Measurements from ENCODE around the gene MCC.

The MCC gene

DNA sequence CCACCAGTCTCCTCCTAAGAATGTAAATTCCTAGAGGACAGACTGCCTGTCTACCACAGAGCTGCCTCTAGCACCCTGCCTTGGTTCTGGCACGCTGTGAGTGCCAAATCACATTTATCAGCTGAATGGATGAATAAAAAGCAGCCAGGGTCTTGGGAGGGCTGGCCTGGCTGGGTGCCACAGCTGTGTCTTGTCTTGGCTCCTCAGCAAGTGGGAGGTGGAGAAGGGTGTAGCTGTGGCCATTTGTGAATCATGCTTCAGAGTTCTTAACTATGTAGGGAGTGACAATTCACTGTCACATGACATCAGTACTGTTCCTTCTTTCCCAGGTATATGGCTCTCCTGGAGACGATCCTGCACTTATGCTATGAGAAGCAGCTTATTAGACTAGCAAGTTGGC, 441.0 kb downstream of the MCC start:
- peak; percentile 57 for DNase-seq

DNA sequence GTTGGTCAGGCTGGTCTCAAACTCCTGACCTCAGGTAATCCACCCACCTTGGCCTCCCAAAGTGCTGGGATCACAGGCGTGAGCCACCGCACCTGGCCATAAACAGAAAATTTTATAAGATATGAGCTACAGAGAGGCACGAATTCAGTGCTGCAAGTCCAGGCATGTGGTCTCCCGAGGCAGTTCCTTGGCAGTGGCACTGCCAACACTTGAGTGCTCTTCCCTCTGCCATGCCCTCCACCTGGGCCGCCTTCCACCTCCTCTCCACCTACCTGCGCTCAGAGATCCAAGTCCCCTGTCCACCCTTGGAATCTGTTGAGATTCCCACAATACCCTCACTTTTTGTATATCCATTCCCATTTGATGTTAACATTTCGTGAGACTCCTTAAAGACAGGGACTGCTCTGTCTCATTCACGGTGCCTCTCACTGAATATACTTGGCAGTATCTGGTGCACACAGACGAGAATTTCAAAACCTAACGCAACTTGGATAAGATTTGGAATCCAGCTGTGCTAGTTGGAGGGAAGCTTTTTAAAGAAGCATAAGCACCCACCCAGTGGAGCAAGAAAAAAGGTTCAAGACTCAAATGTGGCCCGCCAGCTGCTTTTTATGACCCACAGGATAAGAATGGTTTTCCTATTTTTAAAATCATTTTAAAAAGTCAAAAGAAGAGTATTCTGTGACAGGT, 443.3 kb downstream of the MCC start:
- no peak for DNase-seq

DNA sequence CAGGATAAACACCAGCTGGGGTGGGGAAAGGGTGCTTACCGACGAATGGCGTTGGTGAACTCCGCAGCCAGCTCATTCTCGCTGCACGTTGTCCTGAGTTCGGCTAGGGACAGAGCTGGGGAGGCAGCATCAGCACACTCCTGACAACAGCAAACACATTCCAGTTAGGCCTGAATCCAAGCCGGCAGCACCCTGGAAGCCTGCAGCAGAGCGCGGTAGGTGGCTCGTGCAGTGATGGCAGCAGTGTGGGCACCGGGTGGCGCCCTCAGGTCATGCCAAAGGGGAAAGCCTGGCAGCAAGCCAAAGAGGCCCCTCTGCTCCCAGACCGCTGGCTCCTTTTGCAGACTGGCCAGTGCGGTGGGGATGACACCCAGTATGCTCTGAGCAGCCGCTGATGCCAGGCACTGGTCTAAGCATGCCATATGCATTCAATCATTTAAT, 444.7 kb downstream of the MCC start:
- DNase-seq = no peak

DNA sequence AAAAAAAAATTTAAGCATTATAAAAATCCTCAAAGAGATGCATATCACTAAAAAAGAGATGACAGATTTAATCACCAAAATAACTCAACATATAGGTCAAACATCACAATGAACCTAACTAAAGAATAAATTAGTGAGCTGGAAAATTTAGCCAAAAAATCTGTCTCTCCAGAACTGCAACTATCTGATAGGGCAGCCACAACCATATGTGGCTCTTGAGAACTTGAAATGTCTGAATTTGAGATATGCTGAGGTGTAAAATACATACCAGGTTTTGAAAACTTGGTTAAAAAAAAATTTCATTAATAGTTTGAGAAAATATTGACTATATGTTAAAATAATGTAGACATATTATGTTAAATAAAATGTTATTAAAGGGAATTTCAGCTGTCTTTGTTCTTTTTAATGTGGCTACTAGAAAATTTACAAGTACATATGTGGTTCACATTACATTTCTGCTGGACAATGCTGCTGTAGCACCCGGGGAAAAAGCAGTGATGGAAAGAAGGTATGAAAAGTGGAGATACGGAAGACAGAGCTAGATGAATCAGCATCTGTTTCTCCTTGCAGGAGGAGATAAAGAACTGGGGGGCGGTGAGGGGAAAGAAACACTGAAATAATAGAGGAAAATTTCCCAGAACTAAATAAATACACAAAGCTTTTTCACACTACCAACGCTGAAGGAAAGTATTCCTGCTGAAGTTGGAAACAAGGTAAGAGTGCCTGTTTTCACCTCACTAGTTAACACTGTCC, 445.6 kb downstream of the MCC start:
- no peak for DNase-seq

DNA sequence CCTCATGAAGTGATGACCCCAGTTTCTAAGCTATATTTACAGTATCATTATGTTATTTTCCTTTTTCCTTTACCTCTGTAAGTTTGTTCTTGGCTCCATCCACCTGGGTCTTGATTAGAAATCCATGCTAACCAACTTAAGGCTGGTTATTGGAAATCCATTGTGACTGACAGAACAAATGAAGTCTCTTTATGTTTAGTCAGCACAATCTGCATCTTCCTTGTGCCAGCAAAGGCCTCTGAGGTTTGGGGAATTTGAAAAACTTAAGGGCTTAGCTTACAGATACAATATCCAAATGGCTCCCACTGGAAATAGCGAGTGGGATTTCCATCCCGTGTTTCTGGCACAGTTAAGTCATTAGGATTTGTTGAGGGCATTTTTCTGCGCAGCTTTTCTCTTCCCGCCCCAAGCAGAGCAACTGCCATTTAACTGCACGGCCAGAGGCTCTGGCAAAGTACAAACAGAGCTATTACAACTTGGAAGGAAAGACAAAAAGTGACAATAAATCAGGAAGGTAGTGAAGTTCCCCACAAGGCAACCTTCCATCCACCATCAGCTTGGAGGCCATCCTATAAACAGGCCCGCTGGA, 447.5 kb downstream of the MCC start:
- no peak for DNase-seq

DNA sequence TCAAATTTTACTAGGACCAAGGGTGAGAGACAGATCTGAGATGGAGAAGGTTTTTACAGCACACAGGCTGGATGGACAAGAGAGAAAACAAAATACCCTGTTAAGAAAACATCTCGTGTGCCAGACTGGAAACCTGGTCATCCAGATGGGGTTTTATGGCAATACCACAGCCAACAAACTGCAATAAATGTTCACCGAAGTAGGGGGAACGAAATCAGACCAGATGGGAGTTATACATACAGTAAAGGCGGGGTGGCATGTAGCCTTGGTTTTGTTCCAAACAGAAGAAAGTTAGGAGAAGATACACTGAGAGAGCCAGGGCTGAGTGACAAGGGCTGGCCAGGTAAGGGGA, 448.3 kb downstream of the MCC start:
- DNase-seq = no peak

DNA sequence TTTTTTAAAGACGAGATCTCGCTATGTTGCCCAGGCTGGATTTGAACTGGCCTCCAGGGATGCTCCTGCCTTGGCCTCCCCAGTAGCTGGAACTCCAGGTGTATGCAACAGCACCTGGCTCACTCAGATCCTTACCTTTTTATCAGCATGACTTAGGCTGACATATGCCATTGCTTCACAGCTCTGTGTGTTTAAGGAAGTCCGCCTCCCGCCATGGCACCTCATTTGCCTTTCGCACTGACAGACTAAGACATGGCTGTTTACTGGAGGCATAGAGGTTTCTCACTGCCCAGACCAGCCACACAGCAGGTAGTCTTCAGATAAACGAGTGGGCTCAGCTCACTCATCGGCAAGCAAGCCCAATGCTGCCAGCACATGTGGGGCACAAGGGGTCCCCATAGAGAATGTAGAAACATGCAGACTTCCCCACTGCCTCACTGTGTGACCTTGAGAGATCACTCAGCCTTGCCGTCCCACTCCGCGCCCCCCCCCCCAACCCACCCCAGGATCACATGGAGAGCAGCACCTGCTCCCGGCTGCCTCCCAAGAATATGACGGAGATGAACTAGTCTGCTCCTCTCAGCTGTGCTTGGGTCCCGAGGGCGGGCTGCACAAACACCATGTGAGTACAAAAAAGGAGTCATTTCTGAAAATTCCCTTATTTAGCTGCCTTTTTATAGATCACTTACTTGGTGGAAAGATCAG, 448.9 kb downstream of the MCC start:
- no peak for DNase-seq

DNA sequence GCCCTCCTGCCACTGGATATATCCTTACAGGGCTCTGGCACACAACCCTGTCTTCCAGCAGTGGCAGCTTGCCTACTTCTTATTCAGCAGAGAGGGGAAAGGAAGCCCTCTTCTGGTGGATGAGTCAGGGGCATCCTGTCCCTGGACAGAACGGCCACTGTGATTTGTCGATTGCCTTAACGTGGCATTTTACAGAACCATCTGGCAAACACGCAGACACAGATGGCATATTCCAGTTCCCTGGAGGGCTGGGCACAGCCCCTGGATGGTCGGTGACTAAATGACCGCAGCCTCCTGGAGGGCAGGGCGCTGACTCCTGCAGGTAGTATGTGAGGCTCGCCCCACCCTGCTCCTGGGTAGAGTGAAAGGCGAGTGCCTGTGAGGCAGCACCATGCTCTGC, 449.5 kb downstream of the MCC start:
- DNase-seq = peak; percentile 48

DNA sequence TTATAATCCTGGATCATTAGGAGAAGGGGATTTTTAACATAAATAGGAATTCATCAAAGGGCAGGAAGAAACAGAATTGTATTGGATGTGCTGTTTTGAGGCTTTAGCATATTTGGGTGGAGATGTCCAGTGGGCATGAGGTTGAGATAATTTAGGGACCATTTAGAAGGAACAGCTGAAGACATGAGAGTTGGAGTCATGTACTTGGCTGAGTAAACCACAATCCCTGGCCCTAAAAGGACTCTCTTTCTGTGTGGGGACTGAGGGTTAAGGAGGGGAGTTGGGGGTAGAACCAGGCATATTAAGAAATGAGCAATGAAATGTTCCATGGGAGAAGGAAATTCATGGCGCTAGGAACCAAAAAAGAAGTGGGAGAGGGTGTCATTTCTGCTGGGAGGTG, 450.1 kb downstream of the MCC start:
- DNase-seq = no peak

DNA sequence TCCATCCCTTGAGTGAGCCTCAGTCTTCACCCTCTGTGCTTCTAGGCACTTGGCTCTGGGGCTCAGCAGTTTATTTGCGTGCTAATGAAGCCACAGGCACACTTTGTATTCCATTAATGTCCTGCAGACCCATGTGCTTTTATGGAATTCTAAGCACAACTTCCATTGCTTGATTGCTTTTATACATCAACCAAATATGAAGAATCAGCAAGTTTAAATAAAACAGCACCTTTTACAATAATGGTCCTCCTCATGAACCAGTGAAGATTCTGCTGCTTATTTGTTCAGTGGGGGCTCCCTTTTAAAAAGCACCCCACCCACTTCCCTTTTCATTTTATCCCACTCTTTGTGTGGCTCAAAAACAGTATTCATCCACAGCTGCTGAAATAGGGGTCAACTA, 451.4 kb downstream of the MCC start:
- DNase-seq = no peak

DNA sequence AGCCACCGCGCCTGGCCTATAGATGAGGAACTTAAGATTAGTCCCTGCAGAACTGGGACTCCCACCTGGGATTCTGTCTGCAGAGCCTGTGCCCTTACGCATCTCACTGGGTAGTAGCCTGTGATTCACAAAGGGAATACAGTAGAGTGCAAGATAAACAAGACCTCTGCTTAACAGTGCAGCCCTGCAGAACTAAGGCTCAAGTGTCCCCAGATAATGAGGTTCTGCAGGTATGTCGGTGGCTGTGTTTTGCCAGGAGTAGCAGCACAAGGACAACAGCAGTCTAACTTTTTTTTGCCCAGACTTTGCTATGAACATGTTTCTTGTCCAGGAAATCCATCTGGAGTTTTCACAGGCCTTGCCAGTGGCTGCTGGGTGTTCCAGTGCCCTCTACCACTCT, 451.9 kb downstream of the MCC start:
- DNase-seq = no peak

DNA sequence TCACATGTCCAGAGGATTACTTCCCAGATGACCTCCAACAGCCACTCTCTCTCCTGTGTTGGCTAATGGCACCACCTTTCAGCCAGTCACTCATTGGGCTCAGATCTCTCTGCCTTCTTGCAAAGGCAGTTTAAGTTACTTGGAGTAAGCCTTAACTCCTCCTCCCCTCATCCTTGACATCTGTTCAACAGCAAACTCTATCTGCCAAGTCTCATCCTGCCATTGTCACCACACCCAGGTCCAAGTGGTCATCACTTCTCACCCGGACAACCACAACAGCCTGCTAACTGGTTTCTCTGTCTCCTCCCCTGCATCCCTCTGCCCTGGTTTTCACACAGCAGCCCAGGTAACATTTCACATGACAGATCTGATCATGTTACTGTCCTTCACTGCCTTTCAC, 453.2 kb downstream of the MCC start:
- no peak for DNase-seq

DNA sequence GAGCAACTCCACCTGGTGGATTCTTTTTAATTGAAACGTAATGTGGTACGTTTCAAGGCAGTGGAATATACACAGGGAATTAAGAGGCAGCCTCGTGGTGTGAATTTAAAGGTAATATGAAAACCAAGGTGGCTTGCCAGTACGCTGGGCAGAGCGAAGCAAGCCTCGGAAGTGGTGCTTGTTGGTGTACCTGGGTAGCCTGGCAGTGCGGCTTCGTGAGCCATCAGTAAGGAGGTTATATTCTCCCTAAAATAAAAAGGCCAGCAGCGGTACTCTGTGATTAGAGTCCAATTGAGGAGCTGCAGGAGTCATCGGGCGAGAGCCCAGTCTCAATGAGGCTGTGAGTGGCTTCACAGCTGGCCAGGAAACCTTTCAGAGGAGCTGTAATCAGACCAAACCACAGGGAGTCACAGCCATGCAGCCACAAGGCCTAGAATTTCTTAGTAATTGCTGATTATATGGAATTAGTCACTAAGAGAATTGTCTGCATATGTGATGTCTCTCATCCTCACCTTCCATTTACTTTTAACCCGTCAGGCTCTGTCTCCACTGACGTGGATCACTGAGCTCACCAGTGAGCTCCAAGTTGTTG, 454.0 kb downstream of the MCC start:
- DNase-seq = peak; percentile 89

DNA sequence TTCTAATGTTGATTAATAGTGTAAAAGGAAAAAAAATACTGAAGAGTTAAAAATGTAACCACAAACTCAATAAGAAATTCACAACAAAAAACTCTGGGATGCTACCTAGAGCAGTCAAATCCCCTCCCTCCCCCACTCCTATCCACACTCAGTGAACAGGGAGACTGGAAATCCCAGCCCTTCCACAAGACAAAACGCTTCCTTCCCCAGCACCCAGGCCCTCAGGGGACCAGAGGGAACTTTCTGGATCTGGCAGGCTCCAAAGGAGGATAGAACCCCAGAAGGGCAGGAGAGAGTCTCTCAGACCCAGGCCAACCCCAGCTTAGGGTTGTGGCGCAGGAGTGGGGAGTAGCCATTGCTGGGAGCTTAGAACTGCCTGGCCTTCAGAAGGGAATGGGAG, 456.7 kb downstream of the MCC start:
- no peak for DNase-seq

DNA sequence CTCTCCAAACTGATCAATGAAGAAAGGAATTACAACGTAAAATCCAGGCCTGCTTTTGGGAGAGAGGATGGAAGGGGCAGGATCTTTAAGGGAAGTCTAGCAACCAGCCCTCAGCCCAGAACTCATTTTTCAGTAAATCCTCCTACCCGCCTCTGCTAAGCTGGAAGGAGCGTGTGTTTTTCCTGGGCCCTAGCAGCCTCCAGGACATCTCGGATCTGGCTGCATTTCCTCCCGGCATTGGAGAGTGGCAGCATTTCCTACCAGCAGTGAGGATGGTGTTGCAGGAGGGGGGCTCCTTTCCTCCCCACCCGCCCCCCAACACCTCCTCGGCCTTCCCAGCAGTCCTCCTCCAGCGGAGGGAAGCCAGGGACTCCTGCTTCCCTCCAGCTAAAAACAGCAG, 457.1 kb downstream of the MCC start:
- DNase-seq = no peak

DNA sequence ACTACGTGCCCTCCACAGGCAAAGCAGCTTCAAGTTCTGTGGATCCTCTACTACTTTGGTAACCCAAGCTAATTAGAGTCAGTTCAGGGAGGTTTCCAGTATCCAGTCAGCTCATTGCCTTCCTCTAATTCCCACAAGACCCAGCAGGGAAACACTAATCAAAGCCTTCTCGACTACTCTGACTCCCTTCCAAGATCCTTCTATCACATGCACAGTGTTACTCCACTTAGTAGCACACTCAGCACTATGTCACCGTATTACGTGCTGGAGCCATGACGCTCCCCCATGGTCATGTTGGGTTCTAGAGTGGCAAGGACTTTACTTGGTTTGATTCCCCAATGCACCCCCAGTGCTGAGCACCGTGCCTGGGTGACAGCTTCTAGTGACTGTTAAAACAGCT, 458.6 kb downstream of the MCC start:
- DNase-seq = peak; percentile 64

DNA sequence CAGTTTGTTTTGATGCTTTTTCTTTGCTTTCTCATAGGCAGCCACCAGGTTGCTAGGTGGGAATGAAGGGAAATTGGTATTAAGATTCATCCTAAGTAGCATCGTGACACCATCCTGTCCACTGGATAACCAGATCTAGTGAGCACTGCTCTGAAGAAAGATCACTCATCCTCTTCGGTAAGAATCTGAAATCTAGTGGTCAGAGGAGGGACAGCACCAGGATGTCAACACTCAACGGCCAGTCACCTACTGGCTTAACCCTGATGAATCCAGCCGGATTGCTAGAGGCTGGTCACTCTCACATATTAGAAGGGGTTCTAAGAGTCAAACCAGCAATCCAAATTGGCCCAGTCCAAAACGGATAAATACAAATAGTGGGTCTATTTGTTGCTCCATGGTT, 460.8 kb downstream of the MCC start:
- no peak for DNase-seq

DNA sequence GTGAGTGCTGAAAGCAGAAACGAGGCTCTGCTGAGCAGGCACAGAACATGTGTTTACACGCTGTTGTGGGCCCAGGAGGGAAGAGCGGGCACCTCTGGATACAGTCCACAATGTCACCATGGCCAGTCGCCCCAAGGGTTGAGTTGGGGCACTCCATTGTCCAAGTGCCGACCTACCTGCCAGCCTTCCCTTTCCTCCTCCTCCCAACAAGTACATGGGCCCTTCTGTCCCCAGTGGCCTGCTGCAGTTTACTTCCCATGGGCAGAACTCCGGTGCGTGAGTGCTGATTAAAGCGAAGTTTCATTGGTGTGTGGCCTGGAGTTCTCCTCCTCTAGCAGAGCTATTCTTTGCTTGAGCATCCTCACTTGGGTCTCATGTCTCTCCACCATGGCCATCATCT, 461.2 kb downstream of the MCC start:
- DNase-seq = no peak

DNA sequence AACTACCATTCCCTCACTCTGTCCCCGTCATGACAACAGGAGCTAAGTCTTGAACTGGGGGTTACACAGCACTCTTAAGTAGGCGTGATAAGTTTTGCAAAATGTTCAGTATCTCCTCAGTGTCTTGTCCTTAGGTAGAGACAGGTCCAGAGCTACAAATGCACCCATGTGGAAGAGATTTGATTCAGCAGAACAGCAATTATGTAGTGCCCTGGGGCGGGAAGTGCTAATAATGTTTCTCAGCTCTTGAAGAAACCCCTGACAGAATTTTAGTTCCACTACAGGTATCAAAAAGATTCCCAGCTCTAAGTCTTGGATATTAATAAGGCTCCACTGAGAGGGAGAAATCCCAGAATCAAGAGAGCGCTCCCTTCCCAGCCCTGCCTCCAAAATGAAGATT, 462.0 kb downstream of the MCC start:
- no peak for DNase-seq

DNA sequence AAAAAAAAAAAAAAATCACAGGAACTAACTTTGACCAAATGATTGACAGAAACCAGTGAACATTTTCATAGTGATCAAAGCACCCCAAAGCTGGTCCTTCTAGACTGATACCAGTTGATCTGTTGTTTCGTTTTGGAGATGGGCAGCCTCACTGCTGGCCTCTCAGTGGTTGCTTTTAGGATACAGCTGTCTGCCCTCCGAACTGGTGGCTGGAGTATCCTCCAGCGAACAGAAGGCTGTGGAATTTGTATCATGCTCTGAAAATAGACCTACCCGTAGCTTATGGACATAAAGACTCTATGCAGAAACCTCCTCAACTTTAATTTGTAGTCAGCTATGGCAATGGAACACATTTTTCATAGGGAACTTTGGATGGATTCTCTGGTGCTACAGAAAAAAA, 462.7 kb downstream of the MCC start:
- DNase-seq = no peak

DNA sequence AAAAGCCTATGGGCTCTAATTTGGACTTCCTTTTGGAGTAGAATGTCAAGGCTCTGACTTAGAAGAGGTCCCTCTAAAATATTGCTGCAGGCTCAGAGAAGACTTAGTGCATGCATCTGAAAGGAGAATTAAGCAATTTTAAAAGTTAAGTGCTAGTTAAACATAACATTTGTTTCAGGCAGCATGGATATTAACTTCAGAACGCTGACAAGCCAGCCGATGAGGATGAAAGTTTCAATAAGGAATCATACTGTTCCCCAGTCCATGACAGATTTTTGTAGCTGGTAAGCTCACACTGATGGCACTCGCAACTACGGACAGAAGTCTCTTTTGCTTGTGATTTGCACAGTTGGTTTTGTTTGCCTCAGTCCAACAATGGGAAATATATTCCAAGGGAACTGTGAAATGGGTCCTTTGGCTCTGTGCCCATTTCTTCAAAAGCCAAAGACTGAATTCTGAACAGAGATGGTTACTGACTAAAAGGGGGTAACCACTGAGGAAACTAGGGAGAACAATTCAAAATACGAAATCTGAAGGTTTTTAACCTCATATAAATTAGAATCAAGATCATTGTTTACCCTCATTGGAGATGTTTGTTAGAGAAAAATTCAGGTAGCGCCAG, 464.1 kb downstream of the MCC start:
- DNase-seq = no peak

DNA sequence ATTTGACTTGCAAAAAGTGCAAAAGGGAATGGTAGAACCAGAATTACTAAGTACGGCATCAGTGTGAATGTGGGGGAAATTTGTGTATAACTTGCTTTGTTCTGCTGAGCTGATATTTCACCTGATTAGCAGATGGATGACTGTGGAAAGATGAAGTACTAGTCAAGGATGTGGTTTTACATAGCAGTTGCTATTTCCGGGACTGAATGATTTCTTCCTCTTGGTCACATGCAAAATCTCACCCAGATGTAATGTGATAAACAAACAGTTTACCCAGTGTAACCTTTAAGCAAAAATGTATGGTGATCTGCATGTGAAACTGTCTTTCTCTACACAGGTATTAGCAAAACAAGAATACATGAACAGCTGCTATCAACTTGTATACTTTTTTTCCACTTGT, 465.6 kb downstream of the MCC start:
- no peak for DNase-seq
